ENCODE measurements around the gene PLXND1.

PLXND1 gene

DNA sequence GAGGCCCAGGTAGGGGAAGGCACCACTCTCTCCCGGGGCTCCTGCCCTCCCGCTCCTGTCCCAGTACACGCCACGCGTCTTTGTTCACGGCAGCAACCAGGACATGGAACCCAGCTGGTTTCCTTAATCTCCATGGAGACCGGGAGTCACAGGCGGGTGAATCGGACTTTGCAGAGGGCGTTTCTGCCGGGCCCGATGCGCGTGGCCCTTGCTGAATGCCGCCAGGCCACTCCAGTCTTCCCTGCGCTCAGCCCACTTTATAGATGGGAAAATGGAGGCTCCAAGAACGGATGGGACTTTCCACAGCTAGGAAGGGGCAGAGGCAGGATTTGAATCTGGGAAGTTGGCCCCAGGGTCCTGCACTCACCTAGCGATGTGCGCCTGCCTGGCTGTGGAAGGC, 7.4 kb downstream of the PLXND1 start:
- Histone ChIP-seq H3K36me3 (ENCODE audit: insufficient read depth, low read length) (peaks cover 86% of the 10 kb centered on the region), H3K4me2 (ENCODE audit: insufficient read depth, low read length) (peak overlapping the region; percentile 100), H2AFZ (ENCODE audit: low read depth, low read length) (no peak overlapping the region), H3K9me3 (ENCODE audit: insufficient read depth, low read length, severe bottlenecking) (no peaks in the 10 kb centered on the region), H3K79me2 (ENCODE audit: insufficient read depth, low read length) (peaks cover 94% of the 10 kb centered on the region), H3K27me3 (ENCODE audit: insufficient read depth, low read length, poor library complexity) (no peaks in the 10 kb centered on the region), H4K20me1 (ENCODE audit: insufficient read depth, low read length) (peaks cover 93% of the 10 kb centered on the region), H3K4me1 (ENCODE audit: insufficient read depth, low read length) (peaks cover 100% of the 10 kb centered on the region), H3K9ac (ENCODE audit: low read depth, low read length) (peak overlapping the region; percentile 92; the same call in 1 of the 2 replicates), H3K27ac (ENCODE audit: low read length) (peak overlapping the region; percentile 96), H3K4me3 (ENCODE audit: low read depth in 1 of 2, low read length in 2 of 2) (0 out of 4 replicates have a peak overlapping the region, but pooled peaks of 1 of the 2 experiments have one; percentile 12)
- ATAC-seq (ENCODE audit: insufficient read depth, low read depth): no peak
- DNase-seq: no peak
- TF ChIP-seq CTCF (IDR thresholded peaks at IDR 0.05; ENCODE audit: borderline replicate concordance, extremely low read depth, low read length, poor library complexity, severe bottlenecking): no peak
- TF ChIP-seq EZH2 (IDR thresholded peaks at IDR 0.05; ENCODE audit: borderline replicate concordance, low read depth, low read length, severe bottlenecking): no peak

GRCh38 chr3:129598484-129598883, 8.0 kb downstream of the PLXND1 start:
- no peak overlapping the region for H2AFZ ChIP-seq (ENCODE audit: low read depth, low read length)
- peaks cover 100% of the 10 kb centered on the region for H3K4me1 ChIP-seq (ENCODE audit: insufficient read depth, low read length)

GRCh38 chr3:129598000-129598381, 8.5 kb downstream of the PLXND1 start:
- TF ChIP-seq CTCF (IDR thresholded peaks at IDR 0.05; ENCODE audit: borderline replicate concordance, extremely low read depth, low read length, poor library complexity, severe bottlenecking) (no peak), EZH2 (IDR thresholded peaks at IDR 0.05; ENCODE audit: borderline replicate concordance, low read depth, low read length, severe bottlenecking) (no peak)
- Histone ChIP-seq H2AFZ (ENCODE audit: low read depth, low read length) (no peak overlapping the region), H3K9ac (ENCODE audit: low read depth, low read length) (peak overlapping the region; percentile 13; the same call in 1 of the 2 replicates), H3K27ac (ENCODE audit: low read length) (peak overlapping the region; percentile 96), H3K4me1 (ENCODE audit: insufficient read depth, low read length) (peaks cover 100% of the 10 kb centered on the region), H3K9me3 (ENCODE audit: insufficient read depth, low read length, severe bottlenecking) (no peaks in the 10 kb centered on the region), H3K36me3 (ENCODE audit: insufficient read depth, low read length) (peaks cover 75% of the 10 kb centered on the region), H3K79me2 (ENCODE audit: insufficient read depth, low read length) (peaks cover 85% of the 10 kb centered on the region), H3K4me2 (ENCODE audit: insufficient read depth, low read length) (peak overlapping the region; percentile 100), H4K20me1 (ENCODE audit: insufficient read depth, low read length) (peaks cover 82% of the 10 kb centered on the region), H3K4me3 (ENCODE audit: low read depth in 1 of 2, low read length in 2 of 2) (0 out of 4 replicates have a peak overlapping the region, but pooled peaks of 1 of the 2 experiments have one; percentile 11), H3K27me3 (ENCODE audit: insufficient read depth, low read length, poor library complexity) (no peaks in the 10 kb centered on the region)
- ATAC-seq (ENCODE audit: insufficient read depth, low read depth) (no peak), DNase-seq (peak; percentile 45)

More at GRCh38 chr3:129598484-129598883, 8.0 kb downstream of the PLXND1 start:
- Histone ChIP-seq H3K27ac (ENCODE audit: low read length) (peak overlapping the region; percentile 96), H3K9me3 (ENCODE audit: insufficient read depth, low read length, severe bottlenecking) (no peaks in the 10 kb centered on the region), H3K36me3 (ENCODE audit: insufficient read depth, low read length) (peaks cover 80% of the 10 kb centered on the region), H3K27me3 (ENCODE audit: insufficient read depth, low read length, poor library complexity) (no peaks in the 10 kb centered on the region), H4K20me1 (ENCODE audit: insufficient read depth, low read length) (peaks cover 87% of the 10 kb centered on the region), H3K4me2 (ENCODE audit: insufficient read depth, low read length) (peak overlapping the region; percentile 100), H3K4me3 (ENCODE audit: low read depth in 1 of 2, low read length in 2 of 2) (0 out of 4 replicates have a peak overlapping the region, but pooled peaks of 1 of the 2 experiments have one; percentile 11), H3K79me2 (ENCODE audit: insufficient read depth, low read length) (peaks cover 88% of the 10 kb centered on the region), H3K9ac (ENCODE audit: low read depth, low read length) (peak overlapping the region; percentile 13; the same call in 1 of the 2 replicates)
- DNase-seq (no peak), ATAC-seq (ENCODE audit: insufficient read depth, low read depth) (no peak)
- no peak for TF ChIP-seq CTCF (IDR thresholded peaks at IDR 0.05; ENCODE audit: borderline replicate concordance, extremely low read depth, low read length, poor library complexity, severe bottlenecking)
- no peak for TF ChIP-seq EZH2 (IDR thresholded peaks at IDR 0.05; ENCODE audit: borderline replicate concordance, low read depth, low read length, severe bottlenecking)
